Stimulated activated CD4-positive, alpha-beta T cell treated with anti-CD3 and anti-CD28 coated beads, Interleukin-4, amount 100 ng/mL, for 24 hours (primary cell): Measurements from ENCODE around the gene TNK1.
A peak's percentile ranks its signal among the peaks of the same experiment; 100 is the strongest.
"Not testable (repeated sequence)": the region's sequence is repeated elsewhere in the genome, so short reads cannot be mapped to it uniquely, and the experiment has no call there.

Experiments used
- DNase-seq: peaks from one replicate; pipeline ENCODE4 v3.0.0-alpha.2; 2020

TNK1 gene

DNA sequence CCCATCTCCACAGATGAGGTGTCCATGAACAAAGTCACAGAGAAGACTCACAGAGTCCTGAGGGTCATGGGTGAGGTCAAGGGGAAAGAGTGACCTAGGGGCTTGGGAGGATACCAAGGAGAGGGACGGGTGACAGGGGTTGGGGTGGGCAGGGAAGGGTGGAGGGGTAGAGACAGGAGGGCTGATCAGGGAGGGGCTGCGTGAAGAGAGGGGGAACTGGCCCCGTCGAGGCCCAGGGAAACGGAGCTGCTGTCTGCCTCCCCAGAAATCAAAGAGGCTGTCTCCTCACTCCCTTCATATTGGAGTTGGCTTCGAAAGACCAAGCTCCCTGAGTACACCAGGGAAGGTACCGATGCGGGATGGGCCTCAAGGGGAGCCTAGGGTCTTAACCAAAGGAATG, 25.3 kb upstream of the TNK1 start:
- DNase-seq: no peak

DNA sequence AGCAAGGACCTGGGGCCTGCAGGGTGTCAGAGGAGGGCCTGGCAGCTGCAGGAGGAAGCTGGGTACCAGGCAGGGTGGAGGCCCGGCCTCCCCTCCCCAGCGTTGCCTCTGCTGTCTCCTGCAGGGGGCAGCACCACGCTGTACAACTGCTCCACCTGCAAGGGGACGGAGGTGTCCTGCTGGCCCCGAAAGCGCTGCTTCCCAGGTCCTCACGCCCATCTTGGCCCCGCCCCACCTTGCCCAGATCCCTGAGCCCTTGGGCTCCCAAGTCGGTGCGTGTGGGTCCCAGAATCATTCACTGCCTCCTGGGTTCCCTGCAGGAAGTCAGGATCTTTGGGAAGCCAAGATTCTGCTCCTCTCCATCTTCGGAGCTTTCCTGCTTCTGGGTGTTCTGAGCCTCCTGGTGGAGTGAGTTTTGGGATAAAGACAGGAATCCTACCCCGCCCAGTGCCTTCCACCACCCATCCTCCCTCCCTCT, 24.8 kb upstream of the TNK1 start:
- peak; percentile 86 for DNase-seq

DNA sequence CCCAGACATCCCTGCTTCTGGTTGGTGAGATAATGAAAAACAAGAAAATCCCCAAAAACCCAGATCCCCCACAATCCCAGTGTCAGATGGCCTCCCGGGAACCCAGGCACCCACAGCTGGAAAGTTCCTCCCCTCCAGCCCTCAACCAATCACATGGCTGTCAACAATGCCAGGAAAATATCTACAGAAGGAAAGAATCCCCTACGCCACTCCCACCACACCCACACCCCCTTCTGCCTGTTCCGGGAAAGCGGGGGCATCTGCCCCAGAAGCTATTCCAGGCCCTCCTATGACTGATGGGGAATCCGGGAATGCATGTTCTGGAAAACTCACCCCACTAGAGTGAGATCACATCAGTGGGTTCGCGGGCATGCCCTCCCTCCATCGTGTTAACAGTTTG, 24.1 kb upstream of the TNK1 start:
- no peak for DNase-seq

DNA sequence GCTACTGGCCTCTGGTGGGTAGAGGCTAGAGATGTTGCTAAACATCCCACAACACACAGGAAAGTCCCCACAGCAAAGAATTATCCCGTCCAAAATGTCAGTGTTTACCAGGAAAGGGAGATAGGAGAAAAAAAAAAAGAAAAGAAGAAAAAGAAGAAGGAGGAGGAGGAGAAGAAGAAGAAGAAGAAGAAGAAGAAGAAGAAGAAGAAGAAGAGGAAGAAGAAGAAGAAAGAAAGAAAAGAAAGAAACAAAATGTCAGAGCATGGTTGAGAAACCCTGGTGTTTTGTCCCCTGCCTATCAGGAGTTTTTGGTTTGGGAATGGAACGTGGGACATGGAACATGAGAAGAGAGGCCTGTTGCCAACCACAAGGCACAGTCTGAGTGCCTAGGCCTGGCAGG, 23.5 kb upstream of the TNK1 start:
- DNase-seq: no peak

DNA sequence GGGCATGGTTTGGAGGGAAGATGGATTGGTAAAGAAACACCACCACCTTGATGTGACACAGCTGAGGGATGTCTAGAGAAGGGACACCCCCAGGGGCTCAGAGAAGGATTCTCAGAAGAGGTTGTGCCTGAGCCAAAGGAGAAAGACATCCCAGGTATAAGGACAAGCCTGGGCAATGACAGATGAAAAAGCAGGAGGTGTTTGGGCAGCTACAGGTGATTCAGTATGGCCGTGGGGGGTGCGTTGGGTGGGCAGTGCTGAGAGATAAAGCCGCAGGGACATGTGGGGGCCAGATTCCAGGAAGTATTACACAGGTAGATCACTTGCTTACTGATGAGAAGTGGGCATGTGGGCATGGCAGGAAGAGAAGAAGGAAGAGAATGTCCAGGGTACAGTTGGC, 19.0 kb upstream of the TNK1 start:
- DNase-seq: no peak

DNA sequence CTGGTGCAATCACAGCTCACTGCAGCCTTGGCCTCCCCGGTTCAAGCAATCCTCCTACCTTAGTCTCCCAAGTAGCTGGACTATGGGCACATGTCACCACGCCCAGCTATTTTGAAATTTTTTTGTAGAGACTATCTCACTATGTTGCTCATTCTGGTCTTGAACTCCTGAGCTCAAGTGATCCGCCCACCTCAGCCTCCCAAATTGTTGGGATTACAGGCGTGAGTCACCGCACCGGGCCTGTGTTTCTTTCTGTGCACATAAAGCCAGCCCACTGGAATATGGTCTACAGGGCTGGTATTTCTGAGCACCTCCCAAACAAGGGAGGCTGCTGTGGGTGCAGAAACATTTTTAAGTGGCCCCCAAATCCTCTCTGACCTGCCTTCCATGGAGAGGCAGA, 17.6 kb upstream of the TNK1 start:
- no peak for DNase-seq

DNA sequence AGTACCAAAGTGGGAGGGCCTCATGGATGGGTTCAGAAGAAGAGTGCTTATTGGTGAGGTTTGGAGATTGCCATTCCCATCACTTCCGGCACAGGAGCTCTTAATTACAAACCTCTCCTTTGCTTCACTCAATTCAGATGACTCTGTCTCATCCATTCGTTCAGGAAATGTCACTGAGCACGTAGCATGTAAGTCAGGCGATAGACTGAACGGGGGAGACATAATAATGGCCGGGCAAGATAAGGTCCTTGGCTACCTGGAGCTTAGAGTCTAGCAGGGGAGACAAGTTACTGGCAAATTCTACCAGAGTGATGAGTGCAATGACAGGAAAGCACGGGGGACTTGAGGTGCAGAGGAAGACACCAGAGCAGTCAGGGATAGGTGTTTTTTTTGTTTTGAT, 14.9 kb upstream of the TNK1 start:
- not testable (repeated sequence) for DNase-seq

DNA sequence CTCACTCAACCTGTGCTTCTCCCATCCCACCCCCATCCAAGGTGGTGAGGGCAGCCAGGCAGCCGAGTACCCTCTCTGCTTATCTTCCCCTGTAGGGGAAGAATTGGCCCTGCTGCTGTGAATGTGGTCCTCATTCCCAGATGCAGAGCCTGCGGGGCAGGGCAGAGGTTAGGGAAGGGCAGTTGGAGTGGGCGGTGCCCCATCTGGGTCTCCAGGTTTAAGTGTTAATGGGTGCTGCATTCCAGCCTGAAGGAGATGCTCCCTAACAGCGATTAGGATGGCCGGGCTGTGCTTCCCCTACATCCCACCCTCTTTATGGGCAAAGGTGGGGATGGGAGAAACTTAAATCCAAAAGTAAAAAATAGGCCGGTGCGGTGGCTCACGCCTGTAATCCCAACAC, 13.8 kb upstream of the TNK1 start:
- no peak for DNase-seq

DNA sequence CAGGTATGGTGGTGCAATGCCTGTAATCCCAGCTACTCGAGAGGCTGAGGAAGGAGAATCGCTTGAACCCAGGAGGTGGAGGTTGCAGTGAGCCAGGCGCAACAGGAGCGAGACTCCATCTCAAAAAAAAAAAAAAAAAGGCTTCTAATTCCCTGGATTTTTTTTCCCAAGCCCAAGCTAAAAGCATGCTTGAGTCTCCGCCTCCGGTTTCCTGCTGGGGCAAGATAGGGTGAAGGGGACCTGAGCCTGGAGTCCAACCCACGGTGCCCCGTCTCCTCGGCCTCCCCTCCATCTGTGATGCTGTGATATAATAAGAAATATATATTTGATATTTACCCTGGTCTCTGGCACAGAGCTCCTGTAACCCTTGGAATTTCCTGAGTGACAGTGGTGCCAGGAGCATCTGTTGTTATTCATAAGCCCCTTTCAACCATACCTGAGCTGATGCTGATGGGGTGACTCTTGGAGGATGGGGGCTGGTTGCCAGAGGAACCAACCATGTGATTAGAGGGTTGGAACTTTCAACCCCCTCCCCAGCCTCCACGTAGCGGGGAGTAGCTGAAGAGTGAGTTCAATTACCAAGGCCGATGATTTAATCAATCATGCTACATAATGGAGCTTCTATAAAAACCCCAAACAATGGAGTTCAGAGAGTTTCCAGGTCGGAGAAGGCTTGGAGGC, 12.8 kb upstream of the TNK1 start:
- no peak for DNase-seq

DNA sequence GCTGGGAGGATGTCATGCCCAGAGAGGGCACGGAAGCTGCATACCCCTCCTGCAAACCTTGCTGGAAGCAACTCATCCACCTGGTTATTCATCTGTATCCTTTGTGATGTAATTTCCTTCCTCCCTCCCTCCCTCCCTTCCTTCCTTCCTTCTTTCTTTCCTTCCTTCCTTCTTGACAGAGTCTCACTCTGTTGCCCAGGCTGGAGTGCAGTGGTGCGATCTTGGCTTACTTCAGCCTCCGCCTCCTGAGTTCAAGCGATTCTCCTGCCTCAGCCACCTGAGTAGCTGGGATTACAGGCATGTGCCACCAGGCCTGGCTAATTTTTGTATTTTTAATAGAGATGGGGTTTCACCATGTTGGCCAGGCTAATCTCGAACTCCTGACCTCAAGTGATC, 12.3 kb upstream of the TNK1 start:
- DNase-seq: not testable (repeated sequence)

DNA sequence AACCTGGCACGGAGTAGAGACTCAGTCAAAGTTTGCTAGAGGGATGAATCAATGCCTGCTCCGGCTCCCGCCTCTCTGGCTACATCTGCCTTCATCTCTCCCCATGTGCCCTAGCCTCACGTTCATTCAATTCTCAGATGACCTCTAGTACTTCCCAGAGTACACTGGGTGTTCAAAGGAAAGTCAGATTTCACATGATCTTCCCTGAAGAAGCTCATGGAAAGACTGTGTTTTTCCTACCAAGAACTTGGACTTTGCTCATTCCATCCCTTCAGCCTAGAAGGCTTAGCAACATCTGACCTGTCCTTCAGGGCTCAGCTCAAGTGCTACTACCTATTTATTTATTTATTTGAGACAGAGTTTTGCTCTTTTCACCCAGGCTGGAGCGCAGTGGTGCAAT, 11.1 kb upstream of the TNK1 start:
- DNase-seq: no peak

DNA sequence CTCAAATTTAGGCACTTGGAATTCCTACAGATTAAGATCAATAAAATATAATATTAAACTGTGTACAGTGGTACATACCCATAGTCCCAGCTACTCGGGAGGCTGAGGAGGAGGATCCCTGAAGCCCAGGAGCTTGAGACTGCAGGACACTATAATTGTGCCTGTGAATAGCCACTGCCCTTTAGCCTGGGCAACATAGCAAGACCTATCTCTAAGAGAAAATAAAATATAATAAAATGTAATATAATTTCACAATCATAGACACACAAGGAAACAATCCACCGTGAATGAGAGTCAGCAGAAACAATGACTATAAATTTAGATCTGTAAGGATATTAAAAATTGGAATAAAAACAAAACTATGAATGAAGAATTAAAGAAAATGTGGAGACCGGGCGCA, 10.0 kb upstream of the TNK1 start:
- DNase-seq: no peak

DNA sequence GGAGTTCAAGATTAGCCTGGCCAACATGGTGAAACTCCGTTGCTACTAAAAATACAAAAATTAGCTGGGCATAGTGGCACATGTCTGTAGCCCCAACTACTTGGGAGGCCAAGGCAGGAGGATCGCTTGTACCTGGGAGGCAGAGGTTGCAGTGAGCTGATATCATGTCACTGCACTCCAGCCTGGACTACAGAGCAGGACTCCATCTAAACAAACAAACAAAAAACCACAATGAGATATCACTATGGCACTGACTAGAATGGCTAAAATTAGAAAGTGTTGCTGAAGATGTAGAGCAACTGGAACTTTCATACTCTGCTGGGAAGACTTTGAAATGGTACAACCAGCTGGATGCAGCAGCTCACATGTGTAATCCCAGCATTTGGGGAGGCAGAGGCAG, 6.5 kb upstream of the TNK1 start:
- no peak for DNase-seq

DNA sequence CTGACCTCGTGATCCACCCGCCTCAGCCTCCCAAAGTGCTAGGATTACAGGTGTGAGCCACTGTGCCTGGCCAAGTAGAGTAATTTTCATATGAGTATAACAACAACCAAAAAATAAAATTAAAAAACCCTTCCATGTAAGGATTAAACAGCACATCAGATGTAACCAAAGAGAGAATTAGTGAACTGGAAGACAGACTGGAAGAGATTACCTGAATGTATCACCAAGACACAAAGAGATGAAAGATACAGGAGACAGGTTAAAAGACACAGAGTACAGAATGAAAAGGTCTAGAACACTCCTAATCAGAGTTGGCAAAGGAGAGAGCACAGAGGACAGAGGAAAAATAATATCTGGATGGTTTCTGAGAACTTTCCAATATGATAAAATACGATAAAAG, 1.8 kb upstream of the TNK1 start:
- DNase-seq: no peak

DNA sequence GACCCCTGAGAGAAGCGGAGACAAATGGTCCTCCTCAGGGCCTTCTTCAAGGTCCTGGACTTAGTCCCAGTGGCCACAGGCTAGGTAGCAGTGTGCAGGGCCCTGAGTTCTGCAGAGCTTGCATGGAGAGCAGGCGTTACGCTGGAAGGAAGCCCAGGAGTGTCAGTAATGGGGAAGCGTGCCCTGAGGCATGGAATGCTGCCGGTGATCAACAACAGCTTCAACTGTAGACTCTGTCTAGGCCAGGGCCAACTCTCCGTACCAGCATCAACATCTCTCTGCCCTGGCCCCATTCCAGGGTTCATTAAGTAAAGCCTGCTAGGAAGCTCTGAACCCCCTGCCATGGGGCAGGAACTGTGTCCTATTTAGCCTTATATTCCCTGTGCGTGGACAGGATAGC, 568 bp upstream of the TNK1 start:
- DNase-seq: no peak

DNA sequence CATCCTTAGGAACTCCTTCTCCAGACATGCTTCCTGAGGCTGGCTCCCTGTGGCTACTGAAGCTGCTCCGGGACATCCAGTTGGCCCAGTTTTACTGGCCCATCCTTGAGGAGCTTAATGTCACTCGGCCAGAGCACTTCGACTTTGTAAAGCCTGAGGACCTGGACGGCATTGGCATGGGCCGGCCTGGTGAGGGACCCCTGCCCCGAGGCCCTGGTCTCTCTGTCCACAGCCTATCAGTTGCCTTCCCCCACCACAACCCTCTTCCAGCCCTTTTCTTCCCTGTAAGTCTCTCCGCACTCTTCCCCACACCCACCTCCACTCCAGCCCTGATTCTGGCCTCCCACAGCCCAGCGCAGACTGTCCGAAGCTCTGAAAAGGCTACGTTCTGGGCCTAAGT, 2.0 kb downstream of the TNK1 start:
- no peak for DNase-seq

DNA sequence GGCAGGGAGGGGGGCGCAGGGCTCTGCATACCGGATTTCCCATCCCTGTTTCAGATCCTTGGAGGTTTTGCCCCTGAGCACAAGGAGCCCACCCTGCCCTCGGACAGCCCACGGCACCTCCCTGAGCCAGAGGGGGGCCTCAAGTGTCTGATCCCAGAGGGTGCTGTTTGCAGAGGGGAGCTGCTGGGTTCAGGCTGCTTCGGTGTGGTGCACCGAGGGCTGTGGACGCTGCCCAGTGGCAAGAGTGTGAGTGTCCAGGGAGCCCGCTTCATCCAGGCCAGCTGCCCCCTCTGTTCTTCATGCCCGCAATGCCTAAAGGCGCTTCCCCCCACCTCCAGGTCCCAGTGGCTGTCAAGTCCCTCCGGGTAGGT, 2.5 kb downstream of the TNK1 start:
- no peak for DNase-seq

DNA sequence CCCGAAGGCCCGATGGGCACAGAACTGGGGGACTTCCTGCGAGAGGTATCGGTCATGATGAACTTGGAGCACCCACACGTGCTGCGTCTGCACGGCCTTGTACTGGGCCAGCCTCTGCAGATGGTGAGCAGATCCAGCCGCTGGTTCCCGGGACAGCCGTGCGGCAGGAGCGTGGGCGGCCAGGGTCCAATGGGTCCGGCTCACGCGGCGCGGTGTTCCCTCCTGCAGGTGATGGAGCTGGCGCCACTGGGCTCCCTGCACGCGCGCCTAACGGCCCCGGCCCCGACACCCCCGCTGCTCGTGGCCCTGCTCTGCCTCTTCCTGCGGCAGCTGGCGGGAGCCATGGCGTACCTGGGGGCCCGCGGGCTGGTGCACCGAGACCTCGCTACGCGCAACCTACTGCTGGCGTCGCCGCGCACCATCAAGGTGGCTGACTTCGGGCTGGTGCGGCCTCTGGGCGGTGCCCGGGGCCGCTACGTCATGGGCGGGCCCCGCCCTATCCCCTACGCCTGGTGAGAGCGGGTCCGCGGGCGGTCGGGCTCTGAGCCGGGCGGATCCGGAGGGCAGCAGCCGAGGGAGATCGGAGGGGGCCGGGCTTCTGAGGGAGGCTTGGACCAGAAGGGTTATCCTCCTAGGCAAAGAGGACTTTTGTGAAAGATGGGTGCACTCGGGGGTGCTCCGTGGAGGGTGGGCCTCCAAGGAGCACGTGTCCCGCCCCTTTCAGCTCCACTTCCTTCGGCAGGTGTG, 3.0 kb downstream of the TNK1 start:
- DNase-seq: peak; percentile 76

DNA sequence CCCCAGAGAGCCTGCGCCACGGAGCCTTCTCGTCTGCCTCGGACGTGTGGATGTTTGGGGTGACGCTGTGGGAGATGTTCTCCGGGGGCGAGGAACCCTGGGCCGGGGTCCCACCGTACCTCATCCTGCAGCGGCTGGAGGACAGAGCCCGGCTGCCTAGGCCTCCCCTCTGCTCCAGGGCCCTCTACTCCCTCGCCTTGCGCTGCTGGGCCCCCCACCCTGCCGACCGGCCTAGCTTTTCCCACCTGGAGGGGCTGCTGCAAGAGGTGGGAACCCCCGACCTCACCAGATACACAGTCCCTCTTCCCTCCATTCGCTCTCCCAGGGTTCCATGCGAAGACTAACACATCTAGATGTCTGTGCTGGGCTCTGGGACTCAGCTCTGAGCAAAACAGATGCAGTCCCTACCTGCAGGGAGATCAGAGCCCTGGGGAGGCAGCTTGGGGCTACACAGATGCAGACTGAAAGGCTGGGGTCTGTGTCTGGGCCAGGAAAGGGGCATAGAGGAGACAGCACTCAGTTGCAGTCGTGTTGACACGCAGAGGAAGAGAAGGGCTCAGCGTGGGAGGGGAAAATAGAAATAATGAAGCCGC, 3.7 kb downstream of the TNK1 start:
- DNase-seq: no peak

DNA sequence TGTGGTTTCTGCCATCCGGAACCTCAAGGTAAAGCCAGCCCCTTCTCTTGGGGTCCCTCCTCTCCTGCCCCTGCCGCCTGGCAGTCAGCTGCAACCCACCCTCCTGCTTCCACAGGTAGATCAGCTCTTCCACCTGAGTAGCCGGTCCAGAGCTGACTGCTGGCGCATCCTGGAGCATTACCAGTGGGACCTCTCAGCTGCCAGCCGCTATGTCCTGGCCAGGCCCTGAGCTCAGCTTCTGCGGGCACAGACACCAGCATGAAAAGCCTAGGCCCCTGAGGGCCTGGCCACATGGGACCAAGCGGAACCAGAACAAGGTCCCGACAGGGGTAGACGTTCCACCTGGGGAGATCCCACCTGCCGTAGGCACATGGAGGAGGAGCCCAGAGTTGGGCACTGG, 8.0 kb downstream of the TNK1 start:
- DNase-seq: no peak

DNA sequence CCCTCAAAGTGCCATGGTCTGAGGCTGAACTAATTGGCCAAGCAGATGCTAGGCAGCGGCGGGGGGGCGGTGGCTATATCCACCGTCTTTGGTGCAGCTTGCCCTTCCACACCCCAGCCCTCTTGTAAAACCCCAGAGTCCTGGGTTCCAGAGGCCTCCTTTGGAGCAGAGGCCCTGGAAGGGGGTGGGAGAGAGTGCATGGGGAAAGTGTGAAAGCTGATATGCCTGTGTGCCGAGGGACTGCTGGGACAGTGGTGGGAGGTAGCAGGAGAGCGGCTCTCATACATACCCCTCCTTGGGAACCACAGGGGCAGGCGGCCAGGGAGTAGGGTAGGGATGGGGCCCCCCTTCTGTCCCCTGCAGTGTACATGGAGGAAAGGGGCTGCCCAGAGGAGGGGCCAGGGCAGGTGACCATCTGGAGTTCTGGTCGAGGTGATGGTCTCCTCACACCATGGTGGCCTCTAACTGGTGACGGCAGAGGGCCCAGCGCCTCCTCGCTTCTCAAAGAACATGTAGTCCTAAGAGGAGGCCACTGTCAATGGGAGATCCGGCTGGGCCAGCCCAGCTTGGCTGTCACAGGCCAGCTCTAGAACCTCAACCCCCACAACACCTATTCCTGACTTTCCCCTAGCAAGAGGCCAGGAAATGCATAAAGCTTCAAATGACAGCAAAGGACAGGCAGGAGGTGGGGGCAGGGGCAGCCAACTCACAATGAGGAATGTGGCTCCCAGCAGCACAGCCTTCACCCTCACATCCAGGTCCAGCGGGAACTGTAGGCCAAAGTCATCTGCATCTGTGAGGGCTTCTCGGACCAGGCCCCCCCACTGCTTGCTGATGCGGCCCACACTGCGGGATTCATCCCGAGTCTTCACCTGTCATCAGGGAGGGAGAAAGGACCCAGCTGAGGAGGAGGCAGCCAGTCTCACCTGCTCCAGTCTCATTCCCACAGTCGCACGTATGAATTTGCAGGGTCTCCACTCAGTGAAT, 9.3 kb downstream of the TNK1 start:
- DNase-seq: no peak

DNA sequence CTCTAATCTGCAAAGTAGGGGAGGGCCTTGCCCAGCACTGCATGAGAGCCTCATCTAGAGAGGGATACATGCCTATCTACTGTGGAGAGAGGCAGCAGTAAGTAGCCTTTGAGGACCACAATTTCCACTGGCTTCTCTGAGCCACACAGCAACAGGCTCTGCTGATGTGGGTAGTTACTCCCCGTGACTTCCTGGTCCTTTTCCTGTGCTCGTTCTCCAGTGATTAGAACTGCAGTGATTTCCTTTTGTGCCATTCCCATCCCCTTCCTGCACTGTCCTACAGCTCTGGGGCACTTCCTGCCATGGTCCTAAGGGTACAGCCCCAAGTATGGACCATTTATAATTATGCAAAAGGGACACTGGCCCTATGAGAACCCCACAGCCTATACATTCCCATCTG, 10.4 kb downstream of the TNK1 start:
- no peak for DNase-seq
